GM12864 (cell line): ENCODE results near the gene CXADR.
"Not testable (repeated sequence)": the region's sequence is repeated elsewhere in the genome, so short reads cannot be mapped to it uniquely, and the experiment has no call there.

Source experiments
- DNase-seq: peaks from one replicate; pipeline ENCODE4 v3.0.0-alpha.2; 2011; ENCODE audit warnings: low read depth
- H3K4me3 ChIP-seq: 2 replicates; pipeline ENCODE4 v1.5.1; 2011; ENCODE audit warnings: mild to moderate bottlenecking, low read depth, low read length, control low read depth
- CTCF ChIP-seq: IDR thresholded peaks from 2 replicates; pipeline ENCODE4 v1.5.1; 2011; ENCODE audit warnings: low read depth, mild to moderate bottlenecking, moderate library complexity, low read length, control low read depth, inconsistent platforms; ENCODE audit errors: missing control alignments

Gene CXADR

GRCh38 chr21:17472592-17473271 is 40.1 kb upstream of the CXADR start:
- no peak for TF ChIP-seq CTCF
- H3K4me3 ChIP-seq: no peak overlapping the region
- no peak for DNase-seq

DNA sequence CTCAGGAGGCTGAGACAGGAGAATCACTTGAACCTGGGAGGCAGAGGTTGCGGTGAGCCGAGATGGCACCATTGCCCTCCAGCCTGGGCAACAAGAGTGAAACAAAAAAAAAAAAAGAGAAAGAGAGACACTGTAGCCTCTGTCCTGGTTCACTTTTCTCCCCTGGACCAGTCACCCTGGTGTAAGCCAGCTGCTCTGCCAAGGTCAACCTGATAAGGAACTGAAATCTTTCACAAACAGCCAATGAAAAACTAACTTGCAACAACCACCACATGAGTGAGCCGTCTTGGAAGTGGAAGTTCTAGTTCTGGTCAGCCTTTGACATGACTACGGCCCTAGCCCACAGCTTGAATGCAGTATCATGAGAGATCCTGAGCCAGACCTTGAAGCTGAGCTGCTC is 36.8 kb upstream of the CXADR start:
- no peak overlapping the region for H3K4me3 ChIP-seq
- no peak for DNase-seq
- no peak for TF ChIP-seq CTCF

DNA sequence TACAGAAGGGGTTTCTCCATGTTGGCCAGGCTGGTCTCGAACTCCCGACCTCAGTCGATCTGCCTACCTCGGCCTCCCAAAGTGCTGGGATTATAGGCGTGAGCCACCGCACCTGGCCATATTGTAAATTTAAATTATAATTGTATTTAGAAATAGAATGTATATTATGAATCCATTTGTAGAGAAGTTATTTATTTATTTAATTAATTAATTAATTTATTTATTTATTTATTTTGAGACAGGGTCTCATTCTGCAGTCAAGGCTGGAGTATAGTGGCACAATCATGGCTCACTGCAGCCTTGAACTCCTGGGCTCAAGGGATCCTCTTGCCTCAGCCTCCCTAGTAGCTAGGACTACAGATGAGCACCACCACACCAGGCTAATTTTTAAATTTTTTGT is 34.7 kb upstream of the CXADR start:
- not testable (repeated sequence) for H3K4me3 ChIP-seq, DNase-seq

GRCh38 chr21:17479606-17480005 is 33.2 kb upstream of the CXADR start:
- no peak for DNase-seq
- TF ChIP-seq CTCF: no peak
- no peak overlapping the region for H3K4me3 ChIP-seq

- no peak overlapping the region for H3K4me3 ChIP-seq
- no peak for DNase-seq
- no peak for TF ChIP-seq CTCF
Measured at GRCh38 chr21:17482928-17483327, 29.9 kb upstream of the CXADR start.

- no peak overlapping the region for H3K4me3 ChIP-seq
- TF ChIP-seq CTCF: no peak
- DNase-seq: no peak
Measured at GRCh38 chr21:17488620-17489019, 24.2 kb upstream of the CXADR start.

GRCh38 chr21:17489565-17489964 is 23.3 kb upstream of the CXADR start:
- not testable (repeated sequence) for H3K4me3 ChIP-seq

DNA sequence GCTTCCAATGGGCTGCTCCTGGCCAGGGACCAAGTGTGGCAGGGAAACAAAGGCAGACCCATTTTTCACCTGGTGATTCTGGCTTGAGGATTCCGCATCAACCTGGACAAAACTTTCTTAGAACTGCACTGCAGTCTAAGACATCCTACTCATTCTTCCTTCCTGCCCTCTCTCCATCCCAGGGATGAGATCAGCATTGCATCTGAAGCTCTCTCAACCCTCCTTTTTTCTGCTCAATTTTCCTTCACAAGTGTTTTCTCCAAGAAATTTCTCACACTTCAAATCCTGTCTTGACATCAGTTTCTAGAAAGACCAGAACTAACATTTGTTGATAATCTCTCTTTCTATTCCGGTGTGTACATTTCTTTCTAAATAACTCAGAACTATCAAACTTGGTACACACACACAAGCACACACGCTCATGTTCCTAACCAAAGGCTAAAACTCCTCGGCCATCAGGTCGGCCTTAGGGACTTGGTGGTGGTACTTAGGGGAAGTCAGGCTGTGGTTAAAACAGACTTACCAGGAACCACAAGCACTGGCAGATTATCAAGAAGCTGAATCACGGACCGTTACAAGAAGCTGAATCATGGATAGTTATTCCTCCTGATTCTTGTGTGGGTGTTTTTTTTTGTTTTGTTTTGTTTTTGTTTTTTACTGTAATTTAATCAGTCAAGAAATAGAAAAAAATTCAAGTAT is 21.0 kb upstream of the CXADR start:
- H3K4me3 ChIP-seq: no peak overlapping the region
- no peak for TF ChIP-seq CTCF
- no peak for DNase-seq

More at GRCh38 chr21:17489565-17489964, 23.3 kb upstream of the CXADR start:
- DNase-seq: not testable (repeated sequence)
